ENCODE results near the gene DMD.
"Not testable (repeated sequence)": the region's sequence is repeated elsewhere in the genome, so short reads cannot be mapped to it uniquely, and the experiment has no call there.

Gene DMD

GRCh38 chrX:32267796-32268195 is 943.6 kb downstream of the DMD start:
- H3K4me3 ChIP-seq (replicated peaks in 1 of 2; ENCODE audit: low read depth in 2 of 2, low read length in 2 of 2): no peak overlapping the region
- no peak for DNase-seq (ENCODE audit: low read depth in 2 of 2)
- TF ChIP-seq, protein P1, sequence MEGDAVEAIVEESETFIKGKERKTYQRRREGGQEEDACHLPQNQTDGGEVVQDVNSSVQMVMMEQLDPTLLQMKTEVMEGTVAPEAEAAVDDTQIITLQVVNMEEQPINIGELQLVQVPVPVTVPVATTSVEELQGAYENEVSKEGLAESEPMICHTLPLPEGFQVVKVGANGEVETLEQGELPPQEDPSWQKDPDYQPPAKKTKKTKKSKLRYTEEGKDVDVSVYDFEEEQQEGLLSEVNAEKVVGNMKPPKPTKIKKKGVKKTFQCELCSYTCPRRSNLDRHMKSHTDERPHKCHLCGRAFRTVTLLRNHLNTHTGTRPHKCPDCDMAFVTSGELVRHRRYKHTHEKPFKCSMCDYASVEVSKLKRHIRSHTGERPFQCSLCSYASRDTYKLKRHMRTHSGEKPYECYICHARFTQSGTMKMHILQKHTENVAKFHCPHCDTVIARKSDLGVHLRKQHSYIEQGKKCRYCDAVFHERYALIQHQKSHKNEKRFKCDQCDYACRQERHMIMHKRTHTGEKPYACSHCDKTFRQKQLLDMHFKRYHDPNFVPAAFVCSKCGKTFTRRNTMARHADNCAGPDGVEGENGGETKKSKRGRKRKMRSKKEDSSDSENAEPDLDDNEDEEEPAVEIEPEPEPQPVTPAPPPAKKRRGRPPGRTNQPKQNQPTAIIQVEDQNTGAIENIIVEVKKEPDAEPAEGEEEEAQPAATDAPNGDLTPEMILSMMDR (IDR thresholded peaks at IDR 0.05; ENCODE audit: low read depth, low read length): no peak

DNA sequence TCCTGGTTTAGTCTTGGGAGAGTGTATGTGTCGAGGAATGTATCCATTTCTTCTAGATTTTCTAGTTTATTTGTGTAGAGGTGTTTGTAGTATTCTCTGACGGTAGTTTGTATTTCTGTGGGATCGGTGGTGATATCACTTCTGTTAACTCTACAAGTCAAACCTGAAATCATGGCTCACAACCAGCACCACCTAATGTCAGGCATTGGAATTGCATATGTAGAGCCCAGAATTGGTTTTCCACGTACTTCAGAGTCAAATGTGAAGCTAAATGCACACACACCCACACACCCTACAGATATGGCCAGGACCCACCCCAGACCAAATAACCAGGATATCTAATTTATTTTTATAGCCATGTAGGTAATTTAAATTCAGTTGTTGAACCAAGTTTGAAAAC is 964.7 kb downstream of the DMD start:
- TF ChIP-seq, protein P1 (IDR thresholded peaks at IDR 0.05; ENCODE audit: low read depth, low read length): peak; percentile 15
- peak; percentile 6 to 17 for DNase-seq (ENCODE audit: low read depth in 2 of 2)
- not testable (repeated sequence) for H3K4me3 ChIP-seq (replicated peaks in 1 of 2; ENCODE audit: low read depth in 2 of 2, low read length in 2 of 2)

DNA sequence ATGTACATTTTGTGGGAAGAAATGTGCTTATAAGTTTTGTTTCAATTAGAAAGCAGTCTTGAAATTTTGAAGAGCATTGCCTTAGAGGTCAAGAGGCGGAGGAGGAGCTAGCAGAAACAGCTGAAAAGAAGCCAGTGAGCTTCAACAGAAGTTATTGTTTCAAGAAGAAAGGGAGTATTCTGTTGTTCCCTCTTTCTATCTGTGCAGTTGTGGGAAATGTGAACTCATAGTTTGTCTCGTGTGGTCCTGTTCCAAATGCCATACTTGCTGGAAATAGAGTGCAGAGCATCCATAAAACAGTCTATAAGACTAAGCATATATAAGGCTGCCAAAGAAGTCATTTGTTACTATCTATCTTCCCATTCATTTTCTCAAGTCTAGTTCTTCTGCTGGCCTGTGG is 1015.7 kb downstream of the DMD start:
- TF ChIP-seq, protein P1 (IDR thresholded peaks at IDR 0.05; ENCODE audit: low read depth, low read length): no peak
- DNase-seq (ENCODE audit: low read depth in 2 of 2): no peak
- no peak overlapping the region for H3K4me3 ChIP-seq (replicated peaks in 1 of 2; ENCODE audit: low read depth in 2 of 2, low read length in 2 of 2)

GRCh38 chrX:32191316-32191715 is 1020.0 kb downstream of the DMD start:
- DNase-seq (ENCODE audit: low read depth in 2 of 2): no peak
- H3K4me3 ChIP-seq (replicated peaks in 1 of 2; ENCODE audit: low read depth in 2 of 2, low read length in 2 of 2): no peak overlapping the region
- TF ChIP-seq, protein P1 (IDR thresholded peaks at IDR 0.05; ENCODE audit: low read depth, low read length): no peak

- TF ChIP-seq, protein P1 (IDR thresholded peaks at IDR 0.05; ENCODE audit: low read depth, low read length): no peak
- no peak for DNase-seq (ENCODE audit: low read depth in 2 of 2)
- H3K4me3 ChIP-seq (replicated peaks in 1 of 2; ENCODE audit: low read depth in 2 of 2, low read length in 2 of 2): no peak overlapping the region
Observed at GRCh38 chrX:32185160-32185559, 1026.2 kb downstream of the DMD start.

GRCh38 chrX:32183066-32183465 is 1028.3 kb downstream of the DMD start:
- H3K4me3 ChIP-seq (replicated peaks in 1 of 2; ENCODE audit: low read depth in 2 of 2, low read length in 2 of 2): no peak overlapping the region
- DNase-seq (ENCODE audit: low read depth in 2 of 2): no peak
- TF ChIP-seq, protein P1 (IDR thresholded peaks at IDR 0.05; ENCODE audit: low read depth, low read length): no peak

GRCh38 chrX:32176510-32176909 is 1034.8 kb downstream of the DMD start:
- no peak for DNase-seq (ENCODE audit: low read depth in 2 of 2)
- no peak overlapping the region for H3K4me3 ChIP-seq (replicated peaks in 1 of 2; ENCODE audit: low read depth in 2 of 2, low read length in 2 of 2)
- TF ChIP-seq, protein P1 (IDR thresholded peaks at IDR 0.05; ENCODE audit: low read depth, low read length): no peak
